ENCODE measurements around the gene NEK6. TPM values are rescaled to one million over a fixed set of nuclear protein-coding genes. Genes with fewer than 3 reads are reported as not detected.

The NEK6 gene
- total RNA-seq, 5 donors from 2014 or later (not counting 1 experiment from before 2014, with no cell fraction given) = 5.9 to 12.5 (median 10.4) TPM

- peaks cover 0 to 2% (median 0%) of the 10 kb centered on the region in 3 donors for H3K4me1 Mint-ChIP-seq
- CTCF ChIA-PET = no interaction called here
- no peaks in the 10 kb centered on the region for H3K36me3 Mint-ChIP-seq
Measured at GRCh38 chr9:124327491-124327890, 69.7 kb downstream of the NEK6 start.

GRCh38 chr9:124328285-124328684, 70.5 kb downstream of the NEK6 start:
- no peak overlapping the region for H3K27ac Mint-ChIP-seq
- H3K4me3 Mint-ChIP-seq = no peak overlapping the region
- H3K27me3 ChIP-seq (replicated peaks in 1 of 2; ENCODE audit: control insufficient read depth in 2 of 2, extremely low read depth in 1 of 2, insufficient read depth in 2 of 2, low read length in 1 of 2) = no peaks in the 10 kb centered on the region
- CTCF ChIA-PET = interaction anchor here in 1 of 2 donors (0.6 kb wide), 1 partner anchor 1002 kb away, joined by 4 read pairs; no protein-coding TSS in a partner anchor
- ATAC-seq (replicated peaks in 1 of 4) (no peak), DNase-seq (no peak)
- POLR2A ChIA-PET = no interaction called here
- no peak overlapping the region for H3K27ac ChIP-seq (ENCODE audit: low read length)
- no peaks in the 10 kb centered on the region for H3K9me3 Mint-ChIP-seq
- H3K27me3 Mint-ChIP-seq = no peaks in the 10 kb centered on the region
- H3K4me1 Mint-ChIP-seq = no peaks in the 10 kb centered on the region
- WGBS (ENCODE audit: insufficient coverage) = 96% methylated on average over 8 of the region's 12 CpGs
- no peak overlapping the region for H3K4me3 ChIP-seq (ENCODE audit: control insufficient read depth in 1 of 2, extremely low read depth in 1 of 2, low read length in 1 of 2)
- H3K36me3 ChIP-seq (ENCODE audit: control insufficient read depth in 2 of 2, extremely low read depth in 1 of 2, insufficient read depth in 1 of 2, low read length in 1 of 2) = peaks cover 0 to 10% of the 10 kb centered on the region in 2 donors
- no peaks in the 10 kb centered on the region for H3K36me3 Mint-ChIP-seq
- H3K9me3 ChIP-seq = no peaks in the 10 kb centered on the region
- no peaks in the 10 kb centered on the region for H3K4me1 ChIP-seq (ENCODE audit: control insufficient read depth in 1 of 2, extremely low read depth in 1 of 2, insufficient read depth in 2 of 2, low read length in 2 of 2)

More at GRCh38 chr9:124327491-124327890, 69.7 kb downstream of the NEK6 start:
- no peak overlapping the region for H3K27ac Mint-ChIP-seq
- no peak overlapping the region for H3K4me3 ChIP-seq (ENCODE audit: control insufficient read depth in 1 of 2, extremely low read depth in 1 of 2, low read length in 1 of 2)
- POLR2A ChIA-PET = no interaction called here
- WGBS (ENCODE audit: insufficient coverage) = 84% methylated on average over 9 of the region's 9 CpGs
- ATAC-seq (replicated peaks in 1 of 4) (no peak), DNase-seq (no peak)
- no peaks in the 10 kb centered on the region for H3K27me3 ChIP-seq (replicated peaks in 1 of 2; ENCODE audit: control insufficient read depth in 2 of 2, extremely low read depth in 1 of 2, insufficient read depth in 2 of 2, low read length in 1 of 2)
- H3K4me3 Mint-ChIP-seq = no peak overlapping the region
- H3K9me3 Mint-ChIP-seq = no peaks in the 10 kb centered on the region
- H3K27ac ChIP-seq (ENCODE audit: low read length) = no peak overlapping the region
- H3K9me3 ChIP-seq = no peaks in the 10 kb centered on the region
- peaks cover 0 to 2% of the 10 kb centered on the region in 2 experiments for H3K4me1 ChIP-seq (ENCODE audit: control insufficient read depth in 1 of 2, extremely low read depth in 1 of 2, insufficient read depth in 2 of 2, low read length in 2 of 2)
- H3K36me3 ChIP-seq (ENCODE audit: control insufficient read depth in 2 of 2, extremely low read depth in 1 of 2, insufficient read depth in 1 of 2, low read length in 1 of 2) = peaks cover 0 to 10% of the 10 kb centered on the region in 2 donors
- H3K27me3 Mint-ChIP-seq = no peaks in the 10 kb centered on the region

- peaks cover 2% of the 10 kb centered on the region for H3K36me3 Mint-ChIP-seq
- H3K4me1 ChIP-seq (ENCODE audit: control insufficient read depth in 1 of 2, extremely low read depth in 1 of 2, insufficient read depth in 2 of 2, low read length in 2 of 2) = no peaks in the 10 kb centered on the region
- no peaks in the 10 kb centered on the region for H3K9me3 ChIP-seq
- no peak overlapping the region for H3K27ac ChIP-seq (ENCODE audit: low read length)
- CTCF ChIA-PET = no interaction called here
- POLR2A ChIA-PET = no interaction called here
- no peak for DNase-seq
- WGBS (ENCODE audit: insufficient coverage) = 87% methylated on average over 17 of the region's 19 CpGs
- no peaks in the 10 kb centered on the region for H3K27me3 Mint-ChIP-seq
- H3K27me3 ChIP-seq (replicated peaks in 1 of 2; ENCODE audit: control insufficient read depth in 2 of 2, extremely low read depth in 1 of 2, insufficient read depth in 2 of 2, low read length in 1 of 2) = no peaks in the 10 kb centered on the region
- H3K4me3 ChIP-seq (ENCODE audit: control insufficient read depth in 1 of 2, extremely low read depth in 1 of 2, low read length in 1 of 2) = no peak overlapping the region
- no peak overlapping the region for H3K27ac Mint-ChIP-seq
- no peaks in the 10 kb centered on the region for H3K4me1 Mint-ChIP-seq
- peaks cover 0 to 10% of the 10 kb centered on the region in 2 donors for H3K36me3 ChIP-seq (ENCODE audit: control insufficient read depth in 2 of 2, extremely low read depth in 1 of 2, insufficient read depth in 1 of 2, low read length in 1 of 2)
- H3K4me3 Mint-ChIP-seq = no peak overlapping the region
- no peaks in the 10 kb centered on the region for H3K9me3 Mint-ChIP-seq
- ATAC-seq (replicated peaks in 1 of 4) = no peak
Measured at GRCh38 chr9:124329206-124329792, 71.5 kb downstream of the NEK6 start.

- ATAC-seq (replicated peaks in 1 of 4) (no peak), DNase-seq (no peak)
- Histone ChIP-seq H3K4me1 (ENCODE audit: control insufficient read depth in 1 of 2, extremely low read depth in 1 of 2, insufficient read depth in 2 of 2, low read length in 2 of 2) (no peaks in the 10 kb centered on the region), H3K9me3 (no peaks in the 10 kb centered on the region), H3K27ac (ENCODE audit: low read length) (no peak overlapping the region), H3K27me3 (replicated peaks in 1 of 2; ENCODE audit: control insufficient read depth in 2 of 2, extremely low read depth in 1 of 2, insufficient read depth in 2 of 2, low read length in 1 of 2) (no peaks in the 10 kb centered on the region), H3K36me3 (ENCODE audit: control insufficient read depth in 2 of 2, extremely low read depth in 1 of 2, insufficient read depth in 1 of 2, low read length in 1 of 2) (peaks cover 0 to 10% of the 10 kb centered on the region in 2 donors), H3K4me3 (ENCODE audit: control insufficient read depth in 1 of 2, extremely low read depth in 1 of 2, low read length in 1 of 2) (no peak overlapping the region)
- Mint-ChIP-seq H3K27me3 (no peaks in the 10 kb centered on the region), H3K4me3 (no peak overlapping the region), H3K4me1 (no peaks in the 10 kb centered on the region), H3K36me3 (peaks cover 5% of the 10 kb centered on the region), H3K9me3 (no peaks in the 10 kb centered on the region), H3K27ac (no peak overlapping the region)
- POLR2A ChIA-PET = no interaction called here
- CTCF ChIA-PET = no interaction called here
- 94% methylated on average over 24 of the region's 29 CpGs for WGBS (ENCODE audit: insufficient coverage)
Measured at GRCh38 chr9:124330011-124330697, 72.4 kb downstream of the NEK6 start.

- Mint-ChIP-seq H3K36me3 (peaks cover 10% of the 10 kb centered on the region), H3K27ac (no peak overlapping the region), H3K9me3 (no peaks in the 10 kb centered on the region), H3K4me3 (no peak overlapping the region), H3K4me1 (no peaks in the 10 kb centered on the region), H3K27me3 (no peaks in the 10 kb centered on the region)
- peaks cover 0 to 10% of the 10 kb centered on the region in 2 donors for H3K36me3 ChIP-seq (ENCODE audit: control insufficient read depth in 2 of 2, extremely low read depth in 1 of 2, insufficient read depth in 1 of 2, low read length in 1 of 2)
- POLR2A ChIA-PET = no interaction called here
- H3K27me3 ChIP-seq (replicated peaks in 1 of 2; ENCODE audit: control insufficient read depth in 2 of 2, extremely low read depth in 1 of 2, insufficient read depth in 2 of 2, low read length in 1 of 2) = no peaks in the 10 kb centered on the region
- no peak overlapping the region for H3K27ac ChIP-seq (ENCODE audit: low read length)
- ATAC-seq (replicated peaks in 1 of 4) = no peak
- H3K4me1 ChIP-seq (ENCODE audit: control insufficient read depth in 1 of 2, extremely low read depth in 1 of 2, insufficient read depth in 2 of 2, low read length in 2 of 2) = no peaks in the 10 kb centered on the region
- no peak for DNase-seq
- CTCF ChIA-PET = no interaction called here
- H3K9me3 ChIP-seq = no peaks in the 10 kb centered on the region
- H3K4me3 ChIP-seq (ENCODE audit: control insufficient read depth in 1 of 2, extremely low read depth in 1 of 2, low read length in 1 of 2) = no peak overlapping the region
- 82% methylated on average over 11 of the region's 11 CpGs for WGBS (ENCODE audit: insufficient coverage)
Measured at GRCh38 chr9:124331580-124331979, 73.8 kb downstream of the NEK6 start.

- Histone ChIP-seq H3K27me3 (replicated peaks in 1 of 2; ENCODE audit: control insufficient read depth in 2 of 2, extremely low read depth in 1 of 2, insufficient read depth in 2 of 2, low read length in 1 of 2) (no peaks in the 10 kb centered on the region), H3K4me3 (ENCODE audit: control insufficient read depth in 1 of 2, extremely low read depth in 1 of 2, low read length in 1 of 2) (no peak overlapping the region), H3K4me1 (ENCODE audit: control insufficient read depth in 1 of 2, extremely low read depth in 1 of 2, insufficient read depth in 2 of 2, low read length in 2 of 2) (no peaks in the 10 kb centered on the region), H3K36me3 (ENCODE audit: control insufficient read depth in 2 of 2, extremely low read depth in 1 of 2, insufficient read depth in 1 of 2, low read length in 1 of 2) (peaks cover 0 to 9% of the 10 kb centered on the region in 2 donors), H3K27ac (ENCODE audit: low read length) (no peak overlapping the region), H3K9me3 (no peaks in the 10 kb centered on the region)
- Mint-ChIP-seq H3K9me3 (peaks cover 0 to 5% (median 0%) of the 10 kb centered on the region in 3 donors), H3K4me3 (no peak overlapping the region), H3K27me3 (no peaks in the 10 kb centered on the region), H3K36me3 (peaks cover 17% of the 10 kb centered on the region), H3K4me1 (no peaks in the 10 kb centered on the region), H3K27ac (no peak overlapping the region)
- CTCF ChIA-PET = no interaction called here
- WGBS (ENCODE audit: insufficient coverage) = 93% methylated on average over 14 of the region's 28 CpGs
- POLR2A ChIA-PET = no interaction called here
- no peak for ATAC-seq (replicated peaks in 1 of 4)
- no peak for DNase-seq
Measured at GRCh38 chr9:124332361-124333202, 74.8 kb downstream of the NEK6 start.
